AG08395 (cell line): ENCODE data around the gene CCDC178.

ENCODE experiments used
- DNase-seq: peaks from one replicate; pipeline ENCODE4 v3.0.0; 2012; ENCODE audit warnings: mixed read lengths, low spot score

The CCDC178 gene

GRCh38 chr18:33128581-33128980 is 311.9 kb downstream of the CCDC178 start:
- no peak for DNase-seq

GRCh38 chr18:33123862-33124518 is 316.5 kb downstream of the CCDC178 start:
- no peak for DNase-seq

- DNase-seq = no peak
Measured at GRCh38 chr18:33116376-33116775, 324.1 kb downstream of the CCDC178 start.

GRCh38 chr18:33115917-33116316 is 324.6 kb downstream of the CCDC178 start:
- DNase-seq = no peak

GRCh38 chr18:33115476-33115875 is 325.0 kb downstream of the CCDC178 start:
- DNase-seq = no peak

- no peak for DNase-seq
Measured at GRCh38 chr18:33114749-33115148, 325.8 kb downstream of the CCDC178 start.

GRCh38 chr18:33113416-33113815 is 327.1 kb downstream of the CCDC178 start:
- no peak for DNase-seq

GRCh38 chr18:33107511-33107910 is 333.0 kb downstream of the CCDC178 start:
- DNase-seq = no peak

GRCh38 chr18:33101316-33101715 is 339.2 kb downstream of the CCDC178 start:
- DNase-seq = no peak

GRCh38 chr18:33099626-33100025 is 340.9 kb downstream of the CCDC178 start:
- no peak for DNase-seq

GRCh38 chr18:33097126-33097525 is 343.4 kb downstream of the CCDC178 start:
- DNase-seq = no peak

- DNase-seq = no peak
Measured at GRCh38 chr18:33090461-33090860, 350.1 kb downstream of the CCDC178 start.

- no peak for DNase-seq
Measured at GRCh38 chr18:33076601-33077000, 363.9 kb downstream of the CCDC178 start.

GRCh38 chr18:33074125-33074524 is 366.4 kb downstream of the CCDC178 start:
- no peak for DNase-seq

- no peak for DNase-seq
Measured at GRCh38 chr18:33062834-33063364, 377.6 kb downstream of the CCDC178 start.

GRCh38 chr18:33052886-33053285 is 387.6 kb downstream of the CCDC178 start:
- no peak for DNase-seq

- DNase-seq = no peak
Measured at GRCh38 chr18:33051407-33051806, 389.1 kb downstream of the CCDC178 start.

GRCh38 chr18:33040213-33040612 is 400.3 kb downstream of the CCDC178 start:
- DNase-seq = no peak

- DNase-seq = no peak
Measured at GRCh38 chr18:33034945-33035344, 405.6 kb downstream of the CCDC178 start.

- DNase-seq = no peak
Measured at GRCh38 chr18:33034212-33034611, 406.3 kb downstream of the CCDC178 start.

- DNase-seq = no peak
Measured at GRCh38 chr18:33022370-33022769, 418.2 kb downstream of the CCDC178 start.

GRCh38 chr18:33020877-33021276 is 419.6 kb downstream of the CCDC178 start:
- DNase-seq = no peak

GRCh38 chr18:33014060-33014796 is 426.3 kb downstream of the CCDC178 start:
- no peak for DNase-seq
